HepG2 (cell line): ENCODE measurements around the gene IPO13. TPM values are rescaled to one million over a fixed set of nuclear protein-coding genes. Genes with fewer than 3 reads are reported as not detected.

Source experiments
- ELF3 ChIP-seq: IDR thresholded peaks from 2 replicates; pipeline ENCODE4 v1.6.1; 2016; ENCODE audit warnings: missing genetic modification reagents, missing compliant biosample characterization
- FOXK1 ChIP-seq: sonication (generic); formaldehyde crosslinking; IDR thresholded peaks from 2 replicates; pipeline ENCODE4 v1.4.0; 2020; ENCODE audit warnings: low read depth, missing genetic modification reagents, borderline replicate concordance
- GABPA ChIP-seq, 2 experiments: IDR thresholded peaks; 2 replicates each; pipeline ENCODE4 v1.6.1; 2011 to 2016; ENCODE audit warnings: low read depth in 2 of 2, low read length in 1 of 2, missing biosample characterization in 1 of 2, missing genetic modification characterization in 1 of 2
- HDAC1 ChIP-seq: sonication (generic); formaldehyde crosslinking; IDR thresholded peaks from 2 replicates; pipeline ENCODE4 v1.5.1; 2020; ENCODE audit warnings: mild to moderate bottlenecking, missing genetic modification reagents
- HMG20A ChIP-seq: IDR thresholded peaks from 2 replicates; pipeline ENCODE4 v1.6.1; 2016; ENCODE audit warnings: borderline replicate concordance
- IRF9 ChIP-seq: sonication (generic); formaldehyde crosslinking; IDR thresholded peaks from 2 replicates; pipeline ENCODE4 v1.8.0; 2022; ENCODE audit warnings: missing genetic modification reagents, mild to moderate bottlenecking, borderline replicate concordance
- KIAA2018 ChIP-seq: sonication (generic); formaldehyde crosslinking; IDR thresholded peaks from 2 replicates; pipeline ENCODE4 v1.5.0; 2020; ENCODE audit warnings: mild to moderate bottlenecking, missing genetic modification reagents, borderline replicate concordance
- SPEN ChIP-seq: sonication (generic); formaldehyde crosslinking; IDR thresholded peaks from 2 replicates; pipeline ENCODE4 v1.5.1; 2020; ENCODE audit warnings: low read depth, mild to moderate bottlenecking, missing genetic modification reagents
- ZBTB14 ChIP-seq: sonication (generic); formaldehyde crosslinking; IDR thresholded peaks from 2 replicates; pipeline ENCODE4 v1.4.0; 2020; ENCODE audit warnings: missing genetic modification reagents
- ZNF775 ChIP-seq: sonication (generic); formaldehyde crosslinking; IDR thresholded peaks from 2 replicates; pipeline ENCODE4 v1.4.0; 2020; ENCODE audit warnings: missing genetic modification reagents, mild to moderate bottlenecking, moderate library complexity, borderline replicate concordance
- polyA plus RNA-seq, 8 experiments: library from polyadenylated mRNA; depleted of rRNA in 3 of 8; stranded (reverse) in 7 of 8; unstranded in 1 of 8; fragments of >200 nt; fragmentation: Illumina TruSeq in 4 of 8; extraction: Trizol in 4 of 8; gene quantifications; 2 replicates each; pipeline versions ENCODE4 v1.2.1 to v1.2.3, GENCODE V29; 2011 to 2016; ENCODE audit warnings: low read depth in 4 of 8, missing spikeins in 1 of 8, mixed read lengths in 1 of 8; ENCODE audit not compliant: insufficient read depth in 1 of 8
- total RNA-seq, 5 experiments: library from RNA; depleted of rRNA; stranded (reverse); fragments of >200 nt; fragmentation: Illumina TruSeq; extraction: Trizol; gene quantifications; 2 replicates each; pipeline ENCODE4 v1.2.3, GENCODE V29; 2016; ENCODE audit warnings: low read depth in 1 of 5
- TF ChIP-seq, protein P1 (sequence below): IDR thresholded peaks from 2 replicates; pipeline ENCODE4 v1.6.1; 2016; ENCODE audit warnings: mild to moderate bottlenecking, missing biosample characterization, missing genetic modification reagents
- TF ChIP-seq, protein P2 (sequence below): sonication (generic); formaldehyde crosslinking; IDR thresholded peaks from 2 replicates; pipeline ENCODE4 v1.4.0; 2020; ENCODE audit warnings: mild to moderate bottlenecking, missing genetic modification reagents

Gene IPO13
- total and polyA plus RNA-seq, 2 of the 13 experiments (the other 11 are each of a cell fraction or from before 2014, with no cell fraction given), result 12.9 to 15.6 TPM

DNA sequence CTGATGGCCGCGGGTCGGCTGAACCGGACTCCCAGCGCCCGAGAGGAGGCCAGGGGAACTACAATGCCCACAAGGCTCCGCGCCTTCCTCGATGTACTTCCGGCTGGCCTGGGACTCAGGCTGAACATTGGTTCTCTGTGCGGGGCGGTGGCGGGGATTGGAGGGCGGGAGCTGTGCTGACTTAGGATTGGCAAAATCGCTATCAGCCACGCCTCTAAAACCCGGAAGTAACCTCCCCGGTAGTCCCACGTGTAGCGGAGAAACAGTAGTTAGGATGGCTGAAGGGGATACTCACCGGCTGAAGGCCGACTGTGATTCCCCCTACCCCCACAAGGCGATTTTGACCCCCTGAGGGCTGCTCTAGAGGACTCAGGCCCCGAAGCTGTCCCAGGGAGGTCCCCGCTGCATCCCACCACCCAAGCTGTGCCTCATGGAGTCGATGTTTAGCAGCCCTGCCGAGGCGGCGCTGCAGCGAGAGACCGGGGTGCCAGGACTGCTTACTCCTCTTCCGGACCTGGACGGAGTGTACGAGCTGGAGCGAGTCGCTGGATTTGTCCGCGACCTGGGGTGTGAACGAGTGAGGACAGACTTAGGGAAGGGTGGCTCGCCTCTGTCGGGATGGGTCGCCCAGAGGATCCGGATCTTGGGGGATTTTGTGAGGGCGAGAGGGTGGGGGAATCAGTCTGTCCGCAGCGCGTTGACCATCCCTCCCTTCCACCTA lies 23.2 kb downstream of the IPO13 start, which contains the start of gene DPH2 (continued):
- TF ChIP-seq, protein P1, sequence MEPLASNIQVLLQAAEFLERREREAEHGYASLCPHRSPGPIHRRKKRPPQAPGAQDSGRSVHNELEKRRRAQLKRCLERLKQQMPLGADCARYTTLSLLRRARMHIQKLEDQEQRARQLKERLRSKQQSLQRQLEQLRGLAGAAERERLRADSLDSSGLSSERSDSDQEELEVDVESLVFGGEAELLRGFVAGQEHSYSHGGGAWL, result peak; percentile 64; the same call in 1 of the 2 replicates
- TF ChIP-seq, protein P2, sequence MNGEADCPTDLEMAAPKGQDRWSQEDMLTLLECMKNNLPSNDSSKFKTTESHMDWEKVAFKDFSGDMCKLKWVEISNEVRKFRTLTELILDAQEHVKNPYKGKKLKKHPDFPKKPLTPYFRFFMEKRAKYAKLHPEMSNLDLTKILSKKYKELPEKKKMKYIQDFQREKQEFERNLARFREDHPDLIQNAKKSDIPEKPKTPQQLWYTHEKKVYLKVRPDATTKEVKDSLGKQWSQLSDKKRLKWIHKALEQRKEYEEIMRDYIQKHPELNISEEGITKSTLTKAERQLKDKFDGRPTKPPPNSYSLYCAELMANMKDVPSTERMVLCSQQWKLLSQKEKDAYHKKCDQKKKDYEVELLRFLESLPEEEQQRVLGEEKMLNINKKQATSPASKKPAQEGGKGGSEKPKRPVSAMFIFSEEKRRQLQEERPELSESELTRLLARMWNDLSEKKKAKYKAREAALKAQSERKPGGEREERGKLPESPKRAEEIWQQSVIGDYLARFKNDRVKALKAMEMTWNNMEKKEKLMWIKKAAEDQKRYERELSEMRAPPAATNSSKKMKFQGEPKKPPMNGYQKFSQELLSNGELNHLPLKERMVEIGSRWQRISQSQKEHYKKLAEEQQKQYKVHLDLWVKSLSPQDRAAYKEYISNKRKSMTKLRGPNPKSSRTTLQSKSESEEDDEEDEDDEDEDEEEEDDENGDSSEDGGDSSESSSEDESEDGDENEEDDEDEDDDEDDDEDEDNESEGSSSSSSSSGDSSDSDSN, result peak; percentile 26; the same call in 1 of the 2 replicates
- TF ChIP-seq HDAC1 (CRISPR knock-in tag), result peak; percentile 90
- TF ChIP-seq ZBTB14, result no peak
- TF ChIP-seq ELF3 (CRISPR knock-in tag), result no peak
- peak; percentile 30; the same call in 1 of the 2 replicates for TF ChIP-seq SPEN (CRISPR knock-in tag)
- no peak for TF ChIP-seq GABPA (IDR thresholded peaks at IDR 0.05; ENCODE audit: low read depth, low read length)
- peak; percentile 97 for TF ChIP-seq GABPA (CRISPR knock-in tag; IDR thresholded peaks at IDR 0.05; ENCODE audit: low read depth)
- no peak for TF ChIP-seq ZNF775 (CRISPR knock-in tag)
- peak; percentile 94 for TF ChIP-seq FOXK1 (CRISPR knock-in tag)
- TF ChIP-seq IRF9 (CRISPR knock-in tag), result no peak
- no peak for TF ChIP-seq HMG20A (CRISPR knock-in tag)
- no peak for TF ChIP-seq KIAA2018 (CRISPR knock-in tag)
